Liver (tissue), 3 donors: Measurements from ENCODE around the gene B3GNT2.

Experiments
- GABPA ChIP-seq, 2 donors: IDR thresholded peaks in 1 of 2; conservative IDR thresholded peaks in 1 of 2; 2 replicates each; pipeline ENCODE4 v1.6.1; 2016; ENCODE audit warnings: antibody characterized with exemption in 2 of 2, mild to moderate bottlenecking in 1 of 2, moderate library complexity in 1 of 2
- NR2F2 ChIP-seq: IDR thresholded peaks from 2 replicates; pipeline ENCODE4 v1.6.1; 2016; ENCODE audit warnings: antibody characterized with exemption
- TAF1 ChIP-seq: conservative IDR thresholded peaks from 2 replicates; pipeline ENCODE4 v1.6.1; 2016; ENCODE audit warnings: antibody characterized with exemption, mild to moderate bottlenecking
- TF ChIP-seq, protein P1 (sequence below): fragments of 150-350 bp; IDR thresholded peaks from 2 replicates; pipeline ENCODE4 v1.5.1; 2017; ENCODE audit warnings: improper control_type of control experiment, low read depth, low read length; ENCODE audit not compliant: missing input control
- donor health status: healthy.
- donor health status: healthy.

DNA sequence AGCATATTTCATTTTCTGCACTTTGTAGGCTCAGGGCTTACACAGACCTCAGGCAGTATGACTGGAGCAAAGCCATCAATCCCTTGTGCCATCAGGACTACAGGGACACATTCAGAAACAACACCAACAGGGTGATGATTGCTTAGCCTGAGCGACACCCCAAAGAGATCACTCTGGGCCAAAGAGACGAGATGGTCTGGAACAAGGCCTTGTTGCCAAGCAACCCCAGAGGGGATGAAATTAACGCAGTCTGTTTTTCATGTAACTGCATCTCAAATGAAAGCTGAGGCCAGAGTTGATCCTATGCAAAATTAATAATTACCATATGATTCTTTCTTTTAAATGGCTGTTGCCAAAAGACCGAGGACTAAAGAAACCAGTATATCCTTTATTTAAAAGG lies 20.2 kb upstream of the B3GNT2 start:
- TF ChIP-seq, protein P1, sequence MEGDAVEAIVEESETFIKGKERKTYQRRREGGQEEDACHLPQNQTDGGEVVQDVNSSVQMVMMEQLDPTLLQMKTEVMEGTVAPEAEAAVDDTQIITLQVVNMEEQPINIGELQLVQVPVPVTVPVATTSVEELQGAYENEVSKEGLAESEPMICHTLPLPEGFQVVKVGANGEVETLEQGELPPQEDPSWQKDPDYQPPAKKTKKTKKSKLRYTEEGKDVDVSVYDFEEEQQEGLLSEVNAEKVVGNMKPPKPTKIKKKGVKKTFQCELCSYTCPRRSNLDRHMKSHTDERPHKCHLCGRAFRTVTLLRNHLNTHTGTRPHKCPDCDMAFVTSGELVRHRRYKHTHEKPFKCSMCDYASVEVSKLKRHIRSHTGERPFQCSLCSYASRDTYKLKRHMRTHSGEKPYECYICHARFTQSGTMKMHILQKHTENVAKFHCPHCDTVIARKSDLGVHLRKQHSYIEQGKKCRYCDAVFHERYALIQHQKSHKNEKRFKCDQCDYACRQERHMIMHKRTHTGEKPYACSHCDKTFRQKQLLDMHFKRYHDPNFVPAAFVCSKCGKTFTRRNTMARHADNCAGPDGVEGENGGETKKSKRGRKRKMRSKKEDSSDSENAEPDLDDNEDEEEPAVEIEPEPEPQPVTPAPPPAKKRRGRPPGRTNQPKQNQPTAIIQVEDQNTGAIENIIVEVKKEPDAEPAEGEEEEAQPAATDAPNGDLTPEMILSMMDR: no peak
- TF ChIP-seq TAF1: no peak
- TF ChIP-seq GABPA (IDR thresholded peaks at IDR 0.05 in 1 of 2, conservative IDR thresholded peaks at IDR 0.05 in 1 of 2): no peak
- TF ChIP-seq NR2F2: no peak
